ENCODE measurements around the gene SLC39A2. TPM values are rescaled to one million over a fixed set of nuclear protein-coding genes. Genes with fewer than 3 reads are reported as not detected.

SLC39A2 gene
- total RNA-seq, 1 experiment from 2014 or later, result not detected

- H3K9me3 ChIP-seq (ENCODE audit: control insufficient read depth in 1 of 2, insufficient read depth in 1 of 2, low read depth in 1 of 2, low read length in 2 of 2), result no peaks in the 10 kb centered on the region
- no TSS peak for BruUV-seq (replicated peaks)
- no peak for DNase-seq (ENCODE audit: low read depth, low spot score)
- no peak overlapping the region for H2AFZ ChIP-seq (ENCODE audit: low read depth, low read length, poor library complexity, severe bottlenecking)
- no peak overlapping the region for H3K27ac ChIP-seq (ENCODE audit: low read depth, low read length)
- no peaks in the 10 kb centered on the region for H4K20me1 ChIP-seq (ENCODE audit: insufficient read depth)
- TF ChIP-seq REST (IDR thresholded peaks at IDR 0.05; ENCODE audit: low read depth), result no peak
- no peak for TF ChIP-seq ATF3 (IDR thresholded peaks at IDR 0.05)
- no peak for TF ChIP-seq CBX3 (IDR thresholded peaks at IDR 0.05; ENCODE audit: low read depth)
- TF ChIP-seq EGR1 (IDR thresholded peaks at IDR 0.05; ENCODE audit: low read depth), result no peak
- TF ChIP-seq MAX (IDR thresholded peaks at IDR 0.05), result no peak
- TF ChIP-seq ZBTB33 (IDR thresholded peaks at IDR 0.05; ENCODE audit: extremely low read depth, insufficient replicate concordance, low read length), result no peak
- no peak for TF ChIP-seq FOSL1 (IDR thresholded peaks at IDR 0.05; ENCODE audit: low read depth)
- no peak for TF ChIP-seq POLR2AphosphoS5 (IDR thresholded peaks at IDR 0.05; ENCODE audit: low read depth, low read length)
- no peaks in the 10 kb centered on the region for H3K4me1 ChIP-seq (ENCODE audit: control insufficient read depth in 1 of 2, insufficient read depth in 2 of 2, low read length in 2 of 2)
- RAD21 ChIA-PET (ENCODE audit: low non-redundant PET in 1 of 2, low total read pairs in 2 of 2, uncharacterized antibody in 2 of 2, unreplicated experiment in 2 of 2), result no interaction called here
- H3K4me2 ChIP-seq (ENCODE audit: low read length), result no peak overlapping the region
- no peaks in the 10 kb centered on the region for H3K9me2 ChIP-seq (ENCODE audit: insufficient read depth)
- no peak overlapping the region for H3K4me3 ChIP-seq (replicated peaks in 1 of 2; ENCODE audit: low read depth in 1 of 2, low read length in 2 of 2)
- intact Hi-C loops (cut with micrococcal nuclease), result no loop called here
- POLR2A ChIA-PET, result no interaction called here
- H3K9ac ChIP-seq (ENCODE audit: low read length), result no peak overlapping the region
- no peak for ATAC-seq
- CTCF ChIA-PET, result interaction anchor here (3.0 kb wide), 1 partner anchor 9 kb away, joined by 8 read pairs; no protein-coding TSS in a partner anchor
- H3K36me3 ChIP-seq (ENCODE audit: control insufficient read depth in 1 of 2, insufficient read depth in 2 of 2, low read length in 2 of 2), result no peaks in the 10 kb centered on the region
- H3K27me3 ChIP-seq (ENCODE audit: insufficient read depth, low read length), result no peaks in the 10 kb centered on the region
- H3K79me2 ChIP-seq (ENCODE audit: insufficient read depth, low read length), result no peaks in the 10 kb centered on the region
These were observed 50.2 kb downstream of the SLC39A2 start for GRCh38 chr14:21049271-21049673.
